ENCODE results near the gene GFRA3. TPM values are rescaled to one million over a fixed set of nuclear protein-coding genes. Genes with fewer than 3 reads are reported as not detected.

GFRA3 gene
- total RNA-seq, 1 donor from 2014 or later: not detected

- no peak overlapping the region for H3K4me2 ChIP-seq
- H3K4me1 ChIP-seq: peaks cover 3% of the 10 kb centered on the region
- H3K27me3 ChIP-seq: peaks cover 41% of the 10 kb centered on the region
- Mint-ChIP-seq H3K9me3 (no peaks in the 10 kb centered on the region), H3K36me3 (no peaks in the 10 kb centered on the region), H3K27me3 (ENCODE audit: insufficient read depth, low read depth) (peaks cover 23% of the 10 kb centered on the region), H3K4me1 (peaks cover 19% of the 10 kb centered on the region), H3K27ac (no peak overlapping the region), H3K4me3 (no peak overlapping the region)
- H3F3A ChIP-seq (ENCODE audit: low read depth): peaks cover 11% of the 10 kb centered on the region
- no peak overlapping the region for H3K9ac ChIP-seq
- no peak overlapping the region for H3K27ac ChIP-seq
- H3K4me3 ChIP-seq: no peak overlapping the region
- no peaks in the 10 kb centered on the region for H3K9me3 ChIP-seq (ENCODE audit: low read depth)
- H4K20me1 ChIP-seq (ENCODE audit: low read depth): no peaks in the 10 kb centered on the region
- no peaks in the 10 kb centered on the region for H3K36me3 ChIP-seq
- no peak for DNase-seq (ENCODE audit: low spot score)
- H2AFZ ChIP-seq (replicated peaks): no peak overlapping the region
- TF ChIP-seq EZH2phosphoT487 (IDR thresholded peaks at IDR 0.05) (no peak), EZH2 (IDR thresholded peaks at IDR 0.05) (no peak), CTCF (IDR thresholded peaks at IDR 0.05) (no peak)
- H3K79me2 ChIP-seq (ENCODE audit: low read depth): no peaks in the 10 kb centered on the region
These were observed 3.1 kb downstream of the GFRA3 start for GRCh38 chr5:138271281-138271680.

DNA sequence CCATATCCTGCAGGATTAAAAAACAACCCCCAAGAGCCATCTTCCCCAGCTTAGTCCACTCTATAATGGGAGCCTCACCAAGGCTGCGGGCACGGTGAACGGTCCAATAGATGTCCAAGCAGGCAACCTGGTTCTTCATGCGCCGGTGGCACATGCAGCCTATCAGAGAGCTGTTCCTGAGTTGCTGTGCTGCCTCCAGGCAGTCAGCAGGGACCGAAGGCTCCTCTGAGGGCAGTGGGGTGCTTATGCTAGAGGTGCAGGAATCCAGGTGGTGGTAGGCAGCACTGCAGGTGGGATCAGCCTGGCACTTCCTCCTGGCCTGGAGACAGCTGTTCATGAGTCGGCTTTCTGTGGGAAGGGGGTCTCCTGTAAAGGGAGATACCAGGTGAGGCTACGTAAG, 10.2 kb downstream of the GFRA3 start:
- Histone ChIP-seq H3K27me3 (no peaks in the 10 kb centered on the region), H3K36me3 (no peaks in the 10 kb centered on the region), H3K4me3 (no peak overlapping the region), H3K4me2 (no peak overlapping the region), H2AFZ (replicated peaks) (no peak overlapping the region), H3K79me2 (ENCODE audit: low read depth) (no peaks in the 10 kb centered on the region), H3K27ac (no peak overlapping the region), H3K9ac (no peak overlapping the region), H3K9me3 (ENCODE audit: low read depth) (no peaks in the 10 kb centered on the region), H3F3A (ENCODE audit: low read depth) (peaks cover 7% of the 10 kb centered on the region), H3K4me1 (no peaks in the 10 kb centered on the region), H4K20me1 (ENCODE audit: low read depth) (no peaks in the 10 kb centered on the region)
- Mint-ChIP-seq H3K4me3 (no peak overlapping the region), H3K4me1 (no peaks in the 10 kb centered on the region), H3K27ac (no peak overlapping the region), H3K9me3 (no peaks in the 10 kb centered on the region), H3K36me3 (no peaks in the 10 kb centered on the region), H3K27me3 (ENCODE audit: insufficient read depth, low read depth) (peaks cover 4% of the 10 kb centered on the region)
- TF ChIP-seq CTCF (IDR thresholded peaks at IDR 0.05): no peak
- TF ChIP-seq EZH2 (IDR thresholded peaks at IDR 0.05): no peak
- DNase-seq (ENCODE audit: low spot score): no peak

DNA sequence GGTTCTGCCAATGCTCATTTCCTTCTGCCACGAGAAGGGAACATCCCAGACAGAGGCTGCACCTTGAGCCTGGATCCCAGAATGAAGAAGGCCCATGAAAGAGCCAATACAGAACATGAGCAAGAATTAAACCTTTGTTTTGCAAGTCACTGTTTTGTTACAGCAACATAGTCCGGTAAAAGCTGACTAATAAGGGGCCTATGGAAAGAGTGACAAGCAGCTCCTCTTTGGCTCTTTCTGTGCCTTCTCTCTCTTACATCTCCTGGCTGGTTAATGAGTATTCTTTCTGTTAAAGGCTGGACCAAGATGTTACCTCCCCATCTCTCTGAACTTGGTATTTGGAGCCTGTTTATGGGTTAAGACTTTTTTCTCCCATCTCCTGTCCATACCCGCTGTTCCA, 10.8 kb downstream of the GFRA3 start:
- H3K36me3 Mint-ChIP-seq: no peaks in the 10 kb centered on the region

More for the DNA sequence above, 10.8 kb downstream of the GFRA3 start:
- H3K79me2 ChIP-seq (ENCODE audit: low read depth): no peaks in the 10 kb centered on the region
- no peak overlapping the region for H3K4me3 ChIP-seq
- no peaks in the 10 kb centered on the region for H3K9me3 ChIP-seq (ENCODE audit: low read depth)
- H3K36me3 ChIP-seq: no peaks in the 10 kb centered on the region
- H4K20me1 ChIP-seq (ENCODE audit: low read depth): no peaks in the 10 kb centered on the region
- no peaks in the 10 kb centered on the region for H3K9me3 Mint-ChIP-seq
- TF ChIP-seq EZH2phosphoT487 (IDR thresholded peaks at IDR 0.05) (no peak), CTCF (IDR thresholded peaks at IDR 0.05) (no peak), EZH2 (IDR thresholded peaks at IDR 0.05) (no peak)
- H3K27ac Mint-ChIP-seq: no peak overlapping the region
- peaks cover 7% of the 10 kb centered on the region for H3F3A ChIP-seq (ENCODE audit: low read depth)
- H3K27me3 ChIP-seq: no peaks in the 10 kb centered on the region
- no peaks in the 10 kb centered on the region for H3K4me1 Mint-ChIP-seq
- H3K4me3 Mint-ChIP-seq: no peak overlapping the region
- H3K4me1 ChIP-seq: no peaks in the 10 kb centered on the region
- DNase-seq (ENCODE audit: low spot score): no peak
- no peaks in the 10 kb centered on the region for H3K27me3 Mint-ChIP-seq (ENCODE audit: insufficient read depth, low read depth)
- no peak overlapping the region for H3K27ac ChIP-seq
- no peak overlapping the region for H3K9ac ChIP-seq
- no peak overlapping the region for H2AFZ ChIP-seq (replicated peaks)
- no peak overlapping the region for H3K4me2 ChIP-seq
